Ovary (tissue), 9 donors: ENCODE data around the gene SALL1. TPM values are rescaled to one million over a fixed set of nuclear protein-coding genes. Genes with fewer than 3 reads are reported as not detected.
A peak's percentile ranks its signal among the peaks of the same experiment; 100 is the strongest.

Source experiments
- DNase-seq, 5 donors: peaks; one replicate each; pipeline ENCODE4 v3.0.0-alpha.2; 2019 to 2020
- H3K27ac ChIP-seq, 2 donors: fragments of 200-600 bp; one replicate each; pipeline versions ENCODE4 v1.5.1 to v1.8.0; 2019 to 2022
- H3K27me3 ChIP-seq: fragments of 200-600 bp; one replicate; pipeline ENCODE4 v1.8.0; 2022
- H3K36me3 ChIP-seq: fragments of 200-600 bp; sonication (generic); one replicate; pipeline ENCODE4 v1.5.1; 2019
- H3K4me1 ChIP-seq: one replicate; pipeline ENCODE4 v1.8.1; 2013; ENCODE audit warnings: mild to moderate bottlenecking, moderate library complexity; ENCODE audit not compliant: insufficient read depth
- H3K4me3 ChIP-seq: fragments of 200-600 bp; sonication (generic); one replicate; pipeline ENCODE4 v1.5.1; 2017
- H3K9me3 ChIP-seq, 2 donors: fragments of 200-600 bp in 1 of 2; sonication (generic) in 1 of 2; one replicate each; pipeline versions ENCODE4 v1.5.1 to v1.8.1; 2013 to 2019; ENCODE audit warnings: mild to moderate bottlenecking in 1 of 2, moderate library complexity in 1 of 2
- CTCF ChIP-seq, 3 donors: fragments of 450-650 bp in 2 of 3; fragments of 200-600 bp in 1 of 3; IDR thresholded peaks; one replicate each; pipeline versions ENCODE4 v1.5.1 to v1.8.0; 2016 to 2022; ENCODE audit warnings: antibody characterized with exemption in 3 of 3, mild to moderate bottlenecking in 1 of 3
- EP300 ChIP-seq: sonication (generic); formaldehyde crosslinking; IDR thresholded peaks from one replicate; pipeline ENCODE4 v1.6.1; 2017; ENCODE audit warnings: antibody characterized with exemption
- POLR2A ChIP-seq: fragments of 450-650 bp; IDR thresholded peaks from one replicate; pipeline ENCODE4 v1.6.1; 2017; ENCODE audit warnings: antibody characterized with exemption, mild to moderate bottlenecking, moderate library complexity
- WGBS, 3 donors: extraction: QIAGEN DNeasy Blood & Tissue Kit in 1 of 3; methylation state at CpG; one replicate each; pipeline versions ENCODE4 v1.1.5 to v1.1.7; 2013 to 2017; 5-methylcytosine and 5-hydroxymethylcytosine counted together
- intact Hi-C, 4 donors: fragments of 100-400 bp; cut with DNase I; formaldehyde crosslinking; loops; one replicate each; pipeline versions ENCODE4 v1.11.0 to v1.15.1; 2022 to 2023
- polyA plus RNA-seq, 2 donors: library from polyadenylated mRNA; stranded (reverse); fragments of 200-250 nt in 1 of 2; fragments of 350-450 nt in 1 of 2; fragmentation: Illumina TruSeq in 1 of 2; extraction: RNeasy Lipid Tissue Mini Kit (QIAGEN cat#74804) in 1 of 2; gene quantifications; one replicate each; pipeline ENCODE4 v1.2.3, GENCODE V29; 2013 to 2014
- total RNA-seq, 7 donors: library from RNA; depleted of rRNA in 2 of 7; stranded (reverse); fragments of >200 nt in 2 of 7; fragmentation: NEBNext Ultra II Directional in 3 of 7; extraction: Animal tissue kit (Norgen Biotek cat#: 25700) in 3 of 7; gene quantifications; one replicate each; pipeline versions ENCODE4 v1.1.0 to v1.2.4, GENCODE V29; 2016 to 2023
- donor health status: DM: no; HTN: no; CAD: no; lungs with moderate emphysema.
- donor health status: DM: no; HTN: no; CAD: no.
- donor health status: Bipolar disorder and iron deficiency.
- donor health status: DM: yes; HTN: yes; CAD: no.
- donor health status: DM: no; HTN: no; CAD: no.
- donor health status: DM: yes; HTN: yes; CAD: no.

Gene SALL1
- total and polyA plus RNA-seq, 9 donors, result 1.7 to 20.7 (median 4.0) TPM

- Histone ChIP-seq H3K36me3 (no peaks in the 10 kb centered on the region), H3K27me3 (no peaks in the 10 kb centered on the region), H3K4me1 (peaks cover 2% of the 10 kb centered on the region), H3K27ac (no peak overlapping the region), H3K4me3 (peak overlapping the region; percentile 39), H3K9me3 (no peaks in the 10 kb centered on the region)
- 56 to 70% (median 67%) methylated on average over 55 of the region's 55 CpGs for WGBS, 3 donors
- peak in 1 of 5 donors; percentile 42 for DNase-seq
- intact Hi-C loops, result loop anchor here in 1 of 4 donors (10.0 kb wide), 1 partner anchor 90 kb away; no protein-coding TSS in a partner anchor
- no peak for TF ChIP-seq POLR2A
Observed at GRCh38 chr16:51154271-51155171, 3.5 kb upstream of the SALL1 start.

GRCh38 chr16:51153577-51154031 is 2.5 kb upstream of the SALL1 start:
- peak in 2 of 5 donors; percentile 20 to 46 for DNase-seq
- Histone ChIP-seq H3K9me3 (no peaks in the 10 kb centered on the region), H3K27me3 (no peaks in the 10 kb centered on the region), H3K36me3 (no peaks in the 10 kb centered on the region), H3K4me1 (peaks cover 2% of the 10 kb centered on the region), H3K4me3 (peak overlapping the region; percentile 62), H3K27ac (no peak overlapping the region)
- no peak for TF ChIP-seq CTCF (IDR thresholded peaks at IDR 0.05)
- no peak for TF ChIP-seq POLR2A
- no peak for TF ChIP-seq EP300
- intact Hi-C loops, result loop anchor here in 1 of 4 donors (10.0 kb wide), 1 partner anchor 91 kb away; no protein-coding TSS in a partner anchor
- 48 to 68% (median 52%) methylated on average over 32 of the region's 32 CpGs for WGBS, 3 donors

GRCh38 chr16:51152691-51153576 is 1.9 kb upstream of the SALL1 start:
- Histone ChIP-seq H3K4me3 (peak overlapping the region; percentile 62), H3K4me1 (peaks cover 2% of the 10 kb centered on the region), H3K36me3 (no peaks in the 10 kb centered on the region), H3K27me3 (no peaks in the 10 kb centered on the region), H3K27ac (peak overlapping the region; percentile 60 to 80), H3K9me3 (no peaks in the 10 kb centered on the region)
- DNase-seq, result peak in 1 of 5 donors; percentile 50
- intact Hi-C loops, result loop anchor here in 1 of 4 donors (10.0 kb wide), 1 partner anchor 92 kb away; no protein-coding TSS in a partner anchor
- WGBS, 3 donors, result 4 to 5% (median 5%) methylated on average over 45 to 60 of the region's 60 CpGs
- no peak for TF ChIP-seq CTCF (IDR thresholded peaks at IDR 0.05)
- TF ChIP-seq EP300, result no peak
- TF ChIP-seq POLR2A, result no peak

GRCh38 chr16:51151961-51152663 is 1.0 kb upstream of the SALL1 start:
- WGBS, 3 donors, result 0 to 2% (median 0%) methylated on average over 34 to 56 of the region's 56 CpGs
- peak; percentile 75 to 92 (median 82) for DNase-seq
- H3K9me3 ChIP-seq, result no peaks in the 10 kb centered on the region
- H3K4me1 ChIP-seq, result peaks cover 2% of the 10 kb centered on the region
- H3K27ac ChIP-seq, result peak overlapping the region; percentile 60 to 80
- no peak for TF ChIP-seq EP300
- H3K4me3 ChIP-seq, result peak overlapping the region; percentile 62
- H3K27me3 ChIP-seq, result no peaks in the 10 kb centered on the region
- H3K36me3 ChIP-seq, result no peaks in the 10 kb centered on the region
- intact Hi-C loops, result loop anchor here in 1 of 4 donors (10.0 kb wide), 1 partner anchor 93 kb away; no protein-coding TSS in a partner anchor
